K562 (cell line): ENCODE measurements around the gene TMCO1. TPM values are rescaled to one million over a fixed set of nuclear protein-coding genes. Genes with fewer than 3 reads are reported as not detected.

ENCODE experiments used
- BCOR ChIP-seq: fragments of 450-650 bp; IDR thresholded peaks from 2 replicates; pipeline ENCODE4 v1.6.1; 2016
- CEBPZ ChIP-seq: fragments of 150-350 bp; IDR thresholded peaks from 2 replicates; pipeline ENCODE4 v1.6.1; 2014; ENCODE audit warnings: low read depth, mild to moderate bottlenecking, low read length, borderline replicate concordance
- DEAF1 ChIP-seq: fragments of 450-650 bp; formaldehyde crosslinking; IDR thresholded peaks from 2 replicates; pipeline ENCODE4 v1.4.0; 2020; ENCODE audit warnings: mild to moderate bottlenecking, moderate library complexity
- FOS ChIP-seq: IDR thresholded peaks from 3 replicates; pipeline ENCODE4 v1.6.1; 2011; ENCODE audit not compliant: insufficient read length; ENCODE audit errors: extremely low read depth
- HDGF ChIP-seq: fragments of 450-650 bp; IDR thresholded peaks from 2 replicates; pipeline ENCODE4 v1.6.1; 2016
- MAZ ChIP-seq, 2 experiments: fragments of 450-650 bp in 1 of 2; sonication (generic) in 1 of 2; formaldehyde crosslinking; IDR thresholded peaks in 1 of 2; conservative IDR thresholded peaks in 1 of 2; 2 replicates each; pipeline versions ENCODE4 v1.4.0 to v1.5.0; 2020; ENCODE audit warnings: mild to moderate bottlenecking in 1 of 2, missing genetic modification reagents in 1 of 2
- NCOA4 ChIP-seq: fragments of 450-650 bp; IDR thresholded peaks from 2 replicates; pipeline ENCODE4 v1.6.1; 2018; ENCODE audit warnings: mild to moderate bottlenecking; ENCODE audit not compliant: partially characterized antibody
- PCBP1 ChIP-seq: fragments of 200-400 bp; formaldehyde crosslinking; IDR thresholded peaks from 2 replicates; pipeline ENCODE4 v1.6.1; 2018; ENCODE audit warnings: mild to moderate bottlenecking, low read depth, low read length; ENCODE audit not compliant: poor library complexity, severe bottlenecking
- RAD21 ChIP-seq, 2 experiments: fragments of 250-450 bp in 1 of 2; fragments of 450-650 bp in 1 of 2; sonication (Bioruptor Pico) in 1 of 2; formaldehyde crosslinking in 1 of 2; IDR thresholded peaks in 1 of 2; conservative IDR thresholded peaks in 1 of 2; 2 replicates each; pipeline versions ENCODE4 v1.4.0 to v1.8.0; 2020 to 2022; ENCODE audit warnings: mild to moderate bottlenecking in 2 of 2, moderate library complexity in 1 of 2
- TBL1XR1 ChIP-seq, 2 experiments: IDR thresholded peaks; 2 replicates each; pipeline ENCODE4 v1.6.1; 2012; ENCODE audit warnings: improper control_type of control experiment in 2 of 2, low read length in 2 of 2, mild to moderate bottlenecking in 1 of 2
- THRA ChIP-seq: fragments of 450-650 bp; IDR thresholded peaks from 2 replicates; pipeline ENCODE4 v1.6.1; 2017; ENCODE audit warnings: mild to moderate bottlenecking, moderate library complexity
- YBX1 ChIP-seq: fragments of 450-650 bp; IDR thresholded peaks from 2 replicates; pipeline ENCODE4 v1.7.1; 2016; ENCODE audit warnings: mild to moderate bottlenecking
- ZNF407 ChIP-seq: fragments of 450-650 bp; IDR thresholded peaks from 2 replicates; pipeline ENCODE4 v1.6.1; 2016; ENCODE audit warnings: low read depth
- polyA plus RNA-seq, 8 experiments: library from polyadenylated mRNA; depleted of rRNA in 4 of 8; stranded (reverse) in 5 of 8; unstranded in 3 of 8; fragments of >200 nt; fragmentation: Nextera tagmentation in 2 of 8; fragmentation: Illumina TruSeq in 1 of 8; extraction: Ambion mirVana in 2 of 8; extraction: Trizol in 1 of 8; gene quantifications; 2 replicates each; pipeline versions ENCODE4 v1.2.1 to v1.2.3, GENCODE V29; 2011 to 2014; ENCODE audit warnings: inconsistent platforms in 1 of 8, missing spikeins in 1 of 8
- total RNA-seq, 7 experiments: library from RNA; depleted of rRNA in 6 of 7; stranded (reverse); fragments of >200 nt in 6 of 7; fragmentation: Illumina TruSeq in 2 of 7; extraction: Trizol in 2 of 7; gene quantifications; 2 replicates each; pipeline versions ENCODE4 v1.2.1 to v1.2.3, GENCODE V29; 2011 to 2021; ENCODE audit warnings: low replicate concordance in 1 of 7

TMCO1 gene
- total and polyA plus RNA-seq, 9 of the 15 experiments (the other 6 are each of a cell fraction or from before 2014, with no cell fraction given) = 69.3 to 561 (median 175) TPM

GRCh38 chr1:165717918-165718515, 50.7 kb downstream of the TMCO1 start (continued):
- peak; percentile 97 for TF ChIP-seq DEAF1 (CRISPR knock-in tag)
- TF ChIP-seq THRA = no peak
- TF ChIP-seq BCOR = no peak
- TF ChIP-seq YBX1 = no peak
- no peak for TF ChIP-seq NCOA4
- TF ChIP-seq HDGF = no peak
- TF ChIP-seq CEBPZ = no peak
- TF ChIP-seq MAZ (CRISPR knock-in tag; conservative IDR thresholded peaks at IDR 0.05 in 1 of 2, IDR thresholded peaks at IDR 0.05 in 1 of 2) = peak in 1 of 2 experiments; percentile 55; a peak in 1 of 4 replicates
- TF ChIP-seq ZNF407 = no peak
- TF ChIP-seq RAD21 (CRISPR knock-in tag; conservative IDR thresholded peaks at IDR 0.05 in 1 of 2, IDR thresholded peaks at IDR 0.05 in 1 of 2) = peak; percentile 97 to 99
- no peak for TF ChIP-seq FOS
- TF ChIP-seq TBL1XR1 (IDR thresholded peaks at IDR 0.05; ENCODE audit: low read length in 2 of 2) = no peak
- TF ChIP-seq PCBP1 = no peak
